GM13976 (cell line): Measurements from ENCODE around the gene CHMP3.
"Not testable (repeated sequence)": the region's sequence is repeated elsewhere in the genome, so short reads cannot be mapped to it uniquely, and the experiment has no call there.

Experiments
- DNase-seq: peaks from one replicate; pipeline ENCODE4 v3.0.0; 2012; ENCODE audit warnings: low spot score
- in situ Hi-C: fragments of 300-500 bp; cut with MboI; formaldehyde crosslinking; loops from one replicate; pipeline ENCODE4 v1.12.0; 2022; ENCODE audit warnings: low sequenced_read_pairs, mixed read lengths, inconsistent platforms; ENCODE audit not compliant: unreplicated experiment
- TF ChIP-seq, protein P1 (sequence below): IDR thresholded peaks from 2 replicates; pipeline ENCODE4 v1.5.1; 2012; ENCODE audit warnings: borderline replicate concordance, mild to moderate bottlenecking; ENCODE audit not compliant: insufficient read depth; ENCODE audit errors: extremely low read depth, missing control alignments, control extremely low read depth

Gene CHMP3

DNA sequence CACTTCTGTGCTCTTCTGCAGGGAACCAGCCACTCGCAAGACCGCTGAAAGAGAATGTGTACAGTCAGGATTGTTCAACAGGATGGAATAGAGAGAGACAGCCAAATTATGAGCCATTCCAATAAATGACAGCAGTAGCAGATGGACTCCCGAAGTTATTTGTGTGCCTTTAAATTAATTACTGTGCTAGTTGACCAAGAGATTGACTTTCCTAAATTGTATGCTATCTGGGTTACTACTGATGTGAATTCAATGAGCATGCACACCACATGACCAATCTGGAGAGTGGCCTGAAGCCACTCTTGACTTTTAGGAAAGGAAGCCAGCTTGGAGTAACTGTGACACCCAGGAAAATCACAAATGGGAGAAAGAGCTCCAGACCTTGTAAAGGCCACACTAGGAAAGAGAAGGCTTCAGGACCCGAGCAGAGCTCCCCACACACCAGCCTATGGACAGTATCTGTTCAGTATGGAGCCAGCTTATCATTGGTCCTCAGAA is 52.8 kb downstream of the CHMP3 start:
- DNase-seq = no peak
- in situ Hi-C loops = no loop called here

DNA sequence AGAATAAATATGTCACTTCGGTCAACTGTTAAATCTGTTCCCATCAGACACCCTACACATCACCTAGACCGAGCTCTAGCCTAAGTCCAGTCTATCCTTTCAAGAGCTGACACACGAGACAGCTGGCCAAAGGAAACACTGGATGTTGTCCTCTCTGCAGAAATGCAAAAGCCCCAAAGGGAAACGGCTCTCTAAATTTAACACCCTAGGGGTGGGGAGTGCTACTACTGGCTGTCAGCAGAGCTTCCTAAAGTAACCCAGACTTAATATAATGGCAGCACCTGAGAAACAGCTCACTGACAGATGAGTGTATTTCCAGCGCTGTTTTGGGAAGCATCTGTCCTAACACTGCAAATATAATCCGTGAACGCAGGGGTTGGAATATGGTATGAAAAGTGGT is 55.6 kb downstream of the CHMP3 start:
- TF ChIP-seq, protein P1, sequence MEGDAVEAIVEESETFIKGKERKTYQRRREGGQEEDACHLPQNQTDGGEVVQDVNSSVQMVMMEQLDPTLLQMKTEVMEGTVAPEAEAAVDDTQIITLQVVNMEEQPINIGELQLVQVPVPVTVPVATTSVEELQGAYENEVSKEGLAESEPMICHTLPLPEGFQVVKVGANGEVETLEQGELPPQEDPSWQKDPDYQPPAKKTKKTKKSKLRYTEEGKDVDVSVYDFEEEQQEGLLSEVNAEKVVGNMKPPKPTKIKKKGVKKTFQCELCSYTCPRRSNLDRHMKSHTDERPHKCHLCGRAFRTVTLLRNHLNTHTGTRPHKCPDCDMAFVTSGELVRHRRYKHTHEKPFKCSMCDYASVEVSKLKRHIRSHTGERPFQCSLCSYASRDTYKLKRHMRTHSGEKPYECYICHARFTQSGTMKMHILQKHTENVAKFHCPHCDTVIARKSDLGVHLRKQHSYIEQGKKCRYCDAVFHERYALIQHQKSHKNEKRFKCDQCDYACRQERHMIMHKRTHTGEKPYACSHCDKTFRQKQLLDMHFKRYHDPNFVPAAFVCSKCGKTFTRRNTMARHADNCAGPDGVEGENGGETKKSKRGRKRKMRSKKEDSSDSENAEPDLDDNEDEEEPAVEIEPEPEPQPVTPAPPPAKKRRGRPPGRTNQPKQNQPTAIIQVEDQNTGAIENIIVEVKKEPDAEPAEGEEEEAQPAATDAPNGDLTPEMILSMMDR = no peak
- DNase-seq = no peak
- in situ Hi-C loops = no loop called here

More for the DNA sequence above, 52.8 kb downstream of the CHMP3 start:
- TF ChIP-seq, protein P1 = no peak

DNA sequence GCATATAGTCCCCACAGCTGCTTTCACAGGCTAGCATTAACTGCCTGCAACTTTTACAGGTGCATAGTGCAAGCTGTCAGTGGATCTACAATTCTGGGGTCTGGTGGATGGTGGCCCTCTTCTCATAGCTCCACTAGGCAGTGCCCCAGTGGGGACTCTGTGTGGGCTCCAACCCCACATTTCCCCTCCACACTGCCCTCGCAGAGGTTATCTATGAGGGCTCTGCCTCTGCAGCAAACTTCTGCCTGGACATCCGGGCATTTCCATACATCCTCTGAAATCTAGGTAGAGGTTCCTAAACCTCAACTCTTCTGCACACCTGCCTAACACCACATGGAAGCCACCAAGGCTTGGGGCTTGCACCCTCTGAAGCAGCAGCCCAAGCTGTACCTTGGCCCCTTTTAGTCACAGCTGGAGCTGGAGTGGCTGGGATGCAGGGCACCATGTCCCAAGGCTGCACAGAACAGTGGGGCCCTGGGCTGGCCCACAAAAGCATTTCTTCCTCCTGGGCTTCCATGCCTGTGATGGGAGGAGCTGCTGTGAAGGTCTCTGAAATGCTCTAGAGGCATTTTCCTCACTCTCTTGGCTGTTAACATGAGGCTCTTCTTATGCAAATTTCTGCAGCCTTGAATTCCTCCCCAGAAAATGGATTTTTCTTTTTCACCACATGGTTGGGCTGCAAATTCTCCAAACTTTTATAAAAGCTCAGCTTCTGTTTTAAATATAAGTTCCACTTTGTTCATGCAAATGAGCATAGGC is 62.7 kb downstream of the CHMP3 start:
- no peak for DNase-seq
- TF ChIP-seq, protein P1 = no peak
- in situ Hi-C loops = no loop called here

DNA sequence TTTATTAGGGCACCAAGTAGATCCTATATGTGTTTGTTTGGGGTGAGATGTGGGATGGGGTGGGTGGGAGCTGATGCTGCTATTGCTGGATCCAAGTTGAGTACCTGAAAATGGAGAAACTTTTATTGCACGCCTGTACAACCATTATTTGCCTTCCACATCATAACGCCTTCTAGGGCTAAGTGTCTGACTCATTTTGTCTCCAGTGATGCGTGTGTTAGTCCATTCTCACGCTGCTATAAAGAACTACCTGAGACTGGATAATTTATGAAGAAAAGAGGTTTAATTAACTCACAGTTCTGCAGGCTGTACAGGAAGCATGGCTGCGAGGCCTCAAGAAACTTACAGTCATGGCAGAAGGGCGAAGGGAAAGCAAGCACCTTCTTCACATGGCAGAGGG is 63.9 kb downstream of the CHMP3 start:
- in situ Hi-C loops = no loop called here
- no peak for DNase-seq

DNA sequence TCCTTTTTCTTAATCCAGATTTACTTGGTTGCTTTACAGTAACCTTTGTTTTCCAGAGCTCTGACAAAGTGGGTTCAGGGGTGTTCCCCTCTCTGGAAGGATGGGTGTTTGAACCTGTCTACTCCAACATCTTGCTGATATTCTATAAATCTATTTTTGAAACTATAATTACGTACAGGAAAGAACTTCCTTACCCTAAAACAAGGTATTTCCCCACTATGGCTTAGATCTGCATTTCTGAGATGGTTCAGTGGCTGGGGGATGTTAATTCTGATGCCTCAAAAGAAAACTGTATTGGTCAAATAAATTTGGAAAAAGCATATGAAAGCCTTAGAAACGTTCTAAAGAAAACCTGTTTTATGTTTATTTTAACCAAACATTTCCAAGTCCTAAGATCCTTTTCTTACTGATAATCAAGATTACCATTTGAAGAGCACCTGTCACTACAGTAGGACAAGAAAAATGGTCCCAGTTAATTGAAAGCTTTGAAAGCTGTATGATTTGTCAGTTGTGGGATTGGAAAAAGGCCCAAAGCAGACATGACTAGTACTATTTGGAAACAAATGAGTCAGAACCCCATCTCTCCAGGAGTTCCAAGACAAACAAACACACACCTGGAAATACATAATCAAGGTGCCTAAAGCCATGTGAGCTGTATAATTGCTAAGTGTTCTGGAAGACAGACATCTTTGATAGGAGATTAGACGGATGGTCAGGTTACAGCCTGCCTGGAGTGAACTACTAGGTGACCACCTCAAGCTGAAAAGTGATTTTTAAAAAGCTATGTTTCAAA is 64.6 kb downstream of the CHMP3 start:
- TF ChIP-seq, protein P1 = no peak
- DNase-seq = no peak
- in situ Hi-C loops = no loop called here

More for the DNA sequence above, 63.9 kb downstream of the CHMP3 start:
- TF ChIP-seq, protein P1 = no peak

DNA sequence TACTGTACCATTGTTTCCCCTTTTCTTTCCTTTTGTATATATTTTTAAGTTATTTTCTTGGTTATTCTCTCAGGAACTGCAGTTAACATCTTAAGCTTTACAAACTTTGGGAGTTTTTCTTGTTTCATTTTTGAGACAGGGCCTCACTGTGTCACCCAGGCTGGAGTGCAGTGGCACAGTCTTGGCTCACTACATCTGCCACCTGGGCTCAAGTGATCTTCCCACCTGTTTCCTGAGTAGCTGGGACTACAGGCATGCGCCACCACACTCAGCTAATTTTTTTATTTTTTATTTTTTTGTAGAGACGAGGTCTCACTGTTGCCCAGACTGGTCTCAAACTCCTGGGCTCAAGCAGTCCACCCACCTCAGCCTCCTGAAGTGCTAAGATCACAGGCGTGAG is 66.9 kb downstream of the CHMP3 start:
- in situ Hi-C loops = not testable (repeated sequence)

DNA sequence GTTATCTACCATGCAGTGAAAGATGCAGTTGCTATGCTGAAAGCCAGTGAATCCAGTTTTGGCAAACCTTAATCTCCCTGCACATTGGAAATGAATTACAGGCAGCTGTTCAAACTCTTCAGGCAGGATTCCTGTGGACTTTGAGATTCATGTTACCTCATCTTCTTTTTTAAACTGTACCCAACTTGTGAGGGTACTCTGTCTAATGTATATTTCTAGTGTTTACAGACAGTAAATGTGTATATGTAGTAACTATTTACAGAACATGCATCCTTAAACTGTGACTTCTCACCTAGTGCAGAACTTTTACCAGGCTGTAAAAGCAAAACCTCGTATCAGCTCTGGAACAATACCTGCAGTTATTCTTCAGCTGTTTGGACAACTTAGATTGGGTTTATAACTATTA is 71.2 kb downstream of the CHMP3 start:
- in situ Hi-C loops = no loop called here
- DNase-seq = no peak
- TF ChIP-seq, protein P1 = no peak

More for the DNA sequence above, 66.9 kb downstream of the CHMP3 start:
- DNase-seq = not testable (repeated sequence)
